Ishikawa (cell line): ENCODE measurements around the gene FOXC2.

ENCODE experiments used
- TAF1 ChIP-seq: IDR thresholded peaks from 2 replicates; pipeline ENCODE4 v1.6.1; 2012; ENCODE audit warnings: low read depth, mild to moderate bottlenecking
- ZBTB7A ChIP-seq: IDR thresholded peaks from 2 replicates; pipeline ENCODE4 v1.6.1; 2012; ENCODE audit warnings: low read depth

GRCh38 chr16:86614699-86615098 lies 48.1 kb downstream of the FOXC2 start:
- TF ChIP-seq TAF1 = no peak
- TF ChIP-seq ZBTB7A = no peak
